CD4-positive, alpha-beta T cell treated with Interleukin-6 for 4 hours (primary cell): ENCODE data around the gene SEMA4D.
"Not testable (repeated sequence)": the region's sequence is repeated elsewhere in the genome, so short reads cannot be mapped to it uniquely, and the experiment has no call there.

Experiments used
- DNase-seq: peaks from one replicate; pipeline ENCODE4 v3.0.0-alpha.2; 2020; ENCODE audit warnings: mixed read lengths

The SEMA4D gene

DNA sequence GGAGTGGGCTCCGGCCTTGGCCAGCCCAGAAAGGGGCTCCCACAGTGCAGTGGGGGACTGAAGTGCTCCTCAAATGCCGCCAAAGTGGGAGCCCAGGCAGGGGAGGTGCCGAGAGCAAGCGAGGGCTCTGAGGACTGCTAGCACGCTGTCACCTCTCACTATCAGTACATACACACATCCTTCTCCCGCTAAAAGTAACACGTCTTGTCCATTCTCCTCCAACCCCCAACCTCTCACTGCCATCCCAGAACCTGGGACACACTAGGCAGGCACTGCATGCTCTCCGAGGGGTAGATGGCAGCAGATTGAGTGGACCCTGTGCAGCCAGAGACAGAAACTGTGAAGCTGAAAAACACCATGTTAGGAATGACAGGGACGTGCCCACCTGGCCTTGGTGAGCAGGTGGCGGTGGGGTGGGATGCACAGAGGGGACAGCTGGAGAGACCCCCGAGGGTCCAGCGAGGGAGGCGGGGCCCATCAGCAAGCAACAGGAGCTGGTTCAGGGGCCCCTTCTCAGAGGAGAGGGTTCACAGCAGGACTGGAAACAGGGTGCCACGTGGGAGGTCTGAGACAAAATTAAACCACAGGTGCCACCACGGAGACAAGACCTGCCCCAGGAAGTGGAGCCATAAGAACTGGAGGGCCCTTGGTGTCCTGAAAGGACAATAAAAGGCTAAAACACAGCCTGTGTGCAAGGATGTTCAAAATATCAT, 16.9 kb downstream of the SEMA4D start:
- no peak for DNase-seq

- DNase-seq: not testable (repeated sequence)
Observed at GRCh38 chr9:89480372-89480771, 17.5 kb downstream of the SEMA4D start.

GRCh38 chr9:89479669-89480011, 18.3 kb downstream of the SEMA4D start:
- DNase-seq: not testable (repeated sequence)

DNA sequence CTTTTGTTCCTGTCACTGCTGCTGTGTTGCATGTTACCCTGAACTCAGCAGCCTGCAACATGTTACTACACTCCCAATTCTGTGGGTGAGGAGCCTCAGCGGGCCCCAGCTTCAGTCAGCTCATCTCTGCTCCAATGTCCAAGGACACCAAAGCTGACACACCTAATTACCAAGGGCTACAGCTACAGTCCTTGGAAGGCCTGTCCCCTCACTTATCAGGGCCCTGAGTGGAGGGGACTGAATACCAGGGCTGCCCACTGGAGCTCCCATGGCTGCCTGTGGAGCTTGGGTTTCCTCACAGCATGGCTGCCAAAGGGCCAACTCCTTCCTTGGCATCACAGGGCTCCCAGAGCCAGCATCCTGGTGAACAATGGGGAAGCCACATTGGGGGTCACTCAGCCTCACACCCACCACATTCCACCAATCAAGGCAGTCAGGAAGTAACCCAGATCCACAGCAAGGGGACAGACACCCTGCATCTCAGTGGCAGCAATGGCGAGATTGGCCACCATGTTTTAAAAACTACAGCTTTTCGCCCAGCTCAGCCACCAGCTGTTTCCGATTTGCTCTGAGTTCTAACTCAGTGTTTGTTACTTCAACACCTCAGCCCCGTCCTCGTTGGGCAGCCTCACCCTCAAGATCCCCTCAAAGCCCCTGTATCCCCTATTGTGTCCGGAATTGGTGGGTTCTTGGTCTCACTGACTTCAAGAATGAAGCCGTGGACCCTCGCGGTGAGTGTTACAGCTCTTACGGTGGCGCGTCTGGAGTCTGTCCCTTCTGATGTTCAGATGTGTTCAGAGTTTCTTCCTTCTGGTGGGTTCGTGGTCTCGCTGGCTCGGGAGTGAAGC, 18.9 kb downstream of the SEMA4D start:
- DNase-seq: peak; percentile 20

DNA sequence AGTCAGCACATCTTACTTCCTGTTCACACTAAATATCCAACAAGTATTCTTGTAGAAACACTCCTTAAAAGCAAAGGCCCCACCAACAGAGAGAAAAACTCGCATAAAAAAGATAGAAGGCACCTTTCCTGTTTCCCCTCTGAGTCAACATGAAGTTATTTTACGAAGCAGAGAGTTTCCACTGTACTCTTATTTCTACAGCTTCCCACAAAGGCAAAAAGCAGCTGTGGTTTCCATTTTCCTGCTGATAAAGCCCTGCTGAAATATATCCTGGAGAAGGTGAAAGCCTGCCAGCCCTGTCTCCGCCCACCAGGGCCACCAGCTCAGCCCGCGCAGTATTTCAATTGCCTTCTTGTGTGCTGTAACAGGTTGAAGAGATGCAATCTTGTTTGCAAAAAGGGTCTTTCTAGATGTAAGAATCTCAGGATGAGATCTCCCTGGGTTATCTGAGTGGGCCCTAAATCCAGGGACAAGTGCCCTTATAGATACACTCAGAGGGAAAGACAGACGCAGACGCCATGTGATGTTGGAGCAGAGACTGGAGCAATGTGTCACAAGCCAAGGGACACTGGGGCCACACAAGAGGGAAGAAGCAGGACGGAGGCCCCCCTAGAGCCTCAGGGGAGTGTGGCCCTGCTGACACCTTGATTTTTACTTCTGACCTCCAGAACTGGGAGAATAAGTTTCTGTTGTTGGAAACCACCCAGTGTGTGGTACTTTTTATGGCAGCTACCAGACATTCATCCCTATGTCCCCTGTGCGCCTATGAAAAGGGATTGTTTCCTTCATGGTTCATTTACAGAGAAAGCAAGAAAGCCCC, 19.9 kb downstream of the SEMA4D start:
- peak; percentile 83 for DNase-seq

DNA sequence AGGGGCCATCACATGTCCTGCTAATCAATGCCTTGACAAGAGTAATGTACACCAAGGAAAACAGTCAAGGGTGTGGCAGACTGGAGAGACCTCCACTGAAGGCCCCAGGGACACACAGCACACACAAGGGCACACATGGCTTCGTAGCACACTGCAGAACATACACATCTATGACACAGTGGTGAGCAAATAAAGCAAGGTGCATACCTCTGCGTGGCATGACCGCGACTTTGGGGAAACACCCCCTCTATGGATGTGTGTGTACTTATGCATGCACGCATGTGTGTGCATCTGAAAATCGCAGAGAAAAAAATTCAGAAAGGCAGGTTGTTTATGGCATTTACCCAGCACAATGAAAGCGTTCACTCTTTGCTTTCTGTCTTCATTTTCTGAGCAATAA, 20.5 kb downstream of the SEMA4D start:
- peak; percentile 60 for DNase-seq

DNA sequence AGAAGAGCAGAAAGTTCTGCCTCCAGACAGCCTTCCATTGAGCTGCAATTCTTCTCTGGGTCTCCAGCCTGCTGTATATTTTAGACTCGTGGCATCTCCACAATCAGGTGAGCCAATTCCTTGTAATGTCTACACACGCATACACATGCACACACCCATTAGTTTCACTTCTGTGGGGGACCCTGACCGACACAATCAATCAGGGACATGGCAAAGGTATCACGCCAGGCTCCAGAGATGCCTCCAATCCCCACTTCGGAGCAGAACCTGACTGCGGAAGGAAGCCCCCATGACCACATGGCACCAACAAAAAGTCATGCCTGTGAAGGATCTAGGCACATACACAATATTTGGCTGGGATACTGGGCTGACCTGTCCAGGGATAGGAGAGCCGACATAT, 21.4 kb downstream of the SEMA4D start:
- DNase-seq: peak; percentile 4

DNA sequence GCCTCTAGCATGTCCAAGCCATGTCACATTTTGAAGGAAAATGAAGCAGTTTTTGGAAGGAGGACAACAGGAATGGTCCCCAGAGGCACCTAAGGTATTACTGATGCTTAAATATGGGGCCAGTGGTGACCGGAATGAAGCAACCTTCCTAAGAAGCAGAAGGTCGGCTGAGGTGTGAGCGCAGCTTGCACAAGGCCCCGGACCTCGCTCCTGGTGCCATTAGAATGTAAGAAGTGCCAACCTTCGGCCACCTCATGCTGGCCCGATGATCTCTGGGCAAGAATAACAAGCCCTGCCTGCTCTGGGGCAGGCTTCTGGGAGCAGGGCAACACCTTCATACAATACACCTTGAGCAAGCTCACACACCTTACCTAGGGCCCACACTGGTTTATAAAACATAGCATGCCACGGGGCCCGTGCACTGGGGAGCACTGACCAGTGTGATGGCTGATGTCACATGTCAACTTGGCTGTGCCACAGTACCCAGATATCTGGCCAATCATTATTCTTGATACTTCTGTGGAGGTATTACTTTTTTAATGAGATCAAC, 21.9 kb downstream of the SEMA4D start:
- DNase-seq: no peak

DNA sequence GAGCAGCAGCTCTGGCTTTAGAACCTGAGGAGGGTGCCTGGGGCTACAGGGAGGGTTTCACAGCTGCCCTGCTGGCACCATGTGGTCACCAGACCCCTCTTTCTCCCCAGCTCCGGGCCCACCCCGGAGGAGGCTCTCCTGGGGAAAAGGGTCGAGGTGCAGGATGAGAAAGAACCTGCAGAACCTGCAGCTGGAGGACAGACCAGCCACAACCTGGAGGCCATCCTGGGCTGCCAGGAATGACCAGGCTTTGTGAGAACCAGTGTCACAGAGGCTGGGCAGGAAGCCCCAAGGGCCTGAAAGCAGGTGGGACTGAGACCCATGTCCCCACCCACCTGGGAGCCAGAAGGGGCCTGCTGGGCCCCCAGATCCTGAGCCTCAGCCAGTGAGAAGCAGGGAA, 23.0 kb downstream of the SEMA4D start:
- DNase-seq: no peak

GRCh38 chr9:89473762-89474469, 24.0 kb downstream of the SEMA4D start:
- DNase-seq: no peak

- DNase-seq: peak; percentile 56
Observed at GRCh38 chr9:89471796-89472320, 26.1 kb downstream of the SEMA4D start.

DNA sequence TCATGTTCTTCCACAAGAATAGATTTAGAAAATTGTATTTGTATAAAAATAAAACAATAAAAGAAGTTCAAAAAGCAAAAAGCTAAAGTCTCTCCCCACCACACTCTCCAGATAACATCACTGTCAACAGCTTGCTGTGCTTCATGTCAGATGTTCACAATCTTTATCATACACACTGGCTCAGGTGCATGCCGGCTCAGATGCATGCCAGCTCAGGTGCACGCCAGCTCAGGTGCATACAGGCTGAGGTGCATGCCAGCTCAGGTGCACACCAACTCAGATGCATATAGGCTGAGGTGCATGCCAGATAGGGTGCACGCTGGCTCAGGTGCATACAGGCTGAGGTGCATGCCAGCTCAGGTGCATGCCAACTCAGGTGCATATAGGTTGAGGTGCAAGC, 26.5 kb downstream of the SEMA4D start:
- DNase-seq: peak; percentile 64

DNA sequence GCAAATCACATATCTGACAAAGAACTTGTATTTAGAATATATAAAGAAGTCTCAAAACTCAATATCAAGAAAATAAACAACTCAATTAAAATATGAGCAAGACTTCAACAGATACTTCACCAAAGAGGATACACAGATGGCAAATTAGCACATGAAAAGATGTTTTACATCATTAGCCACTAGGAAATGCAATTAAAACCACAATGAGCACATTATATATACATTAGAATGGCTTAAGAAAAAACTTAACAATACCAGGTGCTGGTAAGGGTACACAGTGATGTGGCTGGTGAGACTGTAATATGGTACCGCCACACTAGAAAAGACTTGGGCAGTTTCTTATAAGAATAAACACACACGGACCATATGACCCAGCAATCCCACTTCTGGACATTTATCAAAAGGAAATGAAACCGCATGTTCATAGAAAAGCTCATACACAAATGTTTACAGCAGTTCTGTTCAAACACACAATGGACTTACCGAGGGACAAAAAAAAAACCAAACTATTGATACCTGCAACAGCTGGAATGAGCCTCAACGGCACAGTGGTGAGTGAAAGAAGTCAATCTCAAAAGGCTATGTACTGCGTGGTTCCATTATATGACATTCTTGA, 27.6 kb downstream of the SEMA4D start:
- no peak for DNase-seq

GRCh38 chr9:89469003-89469402, 28.9 kb downstream of the SEMA4D start:
- no peak for DNase-seq

- peak; percentile 41 for DNase-seq
Observed at GRCh38 chr9:89468281-89468960, 29.5 kb downstream of the SEMA4D start.

DNA sequence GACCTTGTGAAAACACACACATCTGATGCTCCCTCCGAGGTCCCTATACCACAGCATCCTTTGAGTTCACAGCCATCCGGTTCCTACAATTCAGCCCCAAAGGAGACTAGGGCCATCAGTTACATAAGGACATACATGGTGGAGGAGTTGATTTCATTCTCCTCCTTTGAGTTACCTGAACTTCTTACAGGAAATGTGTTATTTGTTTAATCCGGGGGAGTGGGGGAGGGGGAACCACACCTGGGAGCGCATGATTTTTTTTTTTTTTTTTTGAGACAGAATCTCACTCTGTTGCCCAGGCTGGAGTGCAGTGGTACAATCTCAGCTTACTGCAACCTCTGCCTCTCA, 30.7 kb downstream of the SEMA4D start:
- peak; percentile 73 for DNase-seq

DNA sequence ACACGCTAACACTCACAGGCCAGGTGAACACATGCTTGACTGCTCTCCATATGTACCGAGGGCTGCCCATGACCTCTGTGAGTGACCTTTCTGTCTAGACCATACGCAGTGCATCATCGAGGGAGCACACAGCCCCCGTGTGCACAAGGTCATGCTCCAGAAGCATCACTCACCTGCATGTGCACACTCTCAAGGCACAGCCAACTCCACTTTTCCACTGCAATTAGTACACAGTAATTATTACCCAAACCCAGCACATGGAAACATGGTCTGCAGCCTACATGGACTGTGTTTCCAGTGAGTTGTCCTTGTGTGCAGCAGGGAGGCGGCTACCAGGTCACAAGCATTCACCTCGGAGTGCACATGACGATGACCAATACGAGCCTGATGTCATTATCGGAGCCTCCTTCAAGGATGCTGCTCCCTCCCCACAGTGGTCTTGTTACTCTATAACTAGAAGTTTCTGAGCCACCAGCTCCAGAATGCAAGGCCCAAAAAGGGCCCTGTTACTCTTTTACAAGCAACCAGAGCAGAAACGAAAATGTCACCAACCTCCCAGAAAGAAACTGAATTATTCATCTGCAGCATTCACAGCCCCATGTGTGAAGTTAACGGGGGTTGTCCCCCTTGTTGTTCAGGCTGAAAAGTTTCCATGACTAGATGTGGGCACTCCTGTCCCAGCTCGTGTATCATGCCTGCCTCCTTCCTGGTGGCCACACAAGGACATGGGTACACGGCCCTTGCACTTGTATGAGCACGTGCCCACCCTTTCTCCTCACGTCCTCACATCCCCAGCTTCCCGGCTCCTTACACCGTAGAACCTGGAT, 31.2 kb downstream of the SEMA4D start:
- DNase-seq: peak; percentile 30

- no peak for DNase-seq
Observed at GRCh38 chr9:89465726-89466308, 32.1 kb downstream of the SEMA4D start.

- DNase-seq: no peak
Observed at GRCh38 chr9:89465001-89465451, 32.9 kb downstream of the SEMA4D start.
